Activated T-cell treated with anti-CD3 and anti-CD28 coated beads for 1 hour (primary cell): ENCODE measurements around the gene RNLS.

ENCODE experiments used
- DNase-seq: peaks from one replicate; pipeline ENCODE4 v3.0.0-alpha.2; 2020; ENCODE audit warnings: low read depth

RNLS gene

GRCh38 chr10:88232029-88232895, 350.9 kb downstream of the RNLS start:
- DNase-seq, result no peak

DNA sequence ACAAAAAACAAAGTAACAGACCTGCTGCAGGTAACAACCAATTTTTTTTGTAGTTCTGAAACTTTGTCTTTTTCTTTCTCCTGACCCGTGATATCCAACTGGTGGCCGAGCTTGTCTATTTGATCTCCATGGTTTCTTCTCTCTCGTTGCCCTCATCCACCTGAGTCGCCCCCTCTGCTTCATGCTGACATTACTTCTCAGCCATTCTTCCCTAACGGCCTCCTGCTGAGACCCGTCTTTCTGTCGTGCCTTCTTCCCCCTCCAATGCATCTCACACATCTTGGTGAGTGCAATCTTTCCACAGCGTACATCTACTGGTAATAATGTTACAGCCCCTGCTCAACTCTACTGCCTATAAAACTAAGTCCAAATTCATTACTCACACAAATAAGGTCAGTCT, 352.9 kb downstream of the RNLS start:
- DNase-seq, result no peak

- DNase-seq, result no peak
These were observed 355.0 kb downstream of the RNLS start for GRCh38 chr10:88228130-88228529.

GRCh38 chr10:88227342-88228018, 355.6 kb downstream of the RNLS start:
- DNase-seq, result no peak

DNA sequence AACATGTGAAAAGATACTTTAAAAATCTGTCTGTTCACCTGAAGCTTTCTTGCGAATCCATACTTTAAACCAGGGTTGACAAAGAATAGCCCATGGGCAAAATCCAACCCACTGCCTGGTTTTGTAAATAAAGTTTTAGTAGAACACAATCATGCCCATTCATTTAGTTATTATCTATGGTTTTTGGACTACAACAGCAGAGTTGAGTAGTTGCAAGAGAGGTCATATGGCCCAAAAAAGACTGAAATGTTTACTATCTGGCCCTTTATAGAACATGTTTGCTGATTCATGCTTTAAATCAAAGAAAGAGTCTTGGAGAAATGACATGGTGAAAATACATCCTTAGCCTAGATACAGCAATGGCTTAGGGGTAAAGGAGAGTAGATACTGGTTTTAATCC, 356.2 kb downstream of the RNLS start:
- no peak for DNase-seq

DNA sequence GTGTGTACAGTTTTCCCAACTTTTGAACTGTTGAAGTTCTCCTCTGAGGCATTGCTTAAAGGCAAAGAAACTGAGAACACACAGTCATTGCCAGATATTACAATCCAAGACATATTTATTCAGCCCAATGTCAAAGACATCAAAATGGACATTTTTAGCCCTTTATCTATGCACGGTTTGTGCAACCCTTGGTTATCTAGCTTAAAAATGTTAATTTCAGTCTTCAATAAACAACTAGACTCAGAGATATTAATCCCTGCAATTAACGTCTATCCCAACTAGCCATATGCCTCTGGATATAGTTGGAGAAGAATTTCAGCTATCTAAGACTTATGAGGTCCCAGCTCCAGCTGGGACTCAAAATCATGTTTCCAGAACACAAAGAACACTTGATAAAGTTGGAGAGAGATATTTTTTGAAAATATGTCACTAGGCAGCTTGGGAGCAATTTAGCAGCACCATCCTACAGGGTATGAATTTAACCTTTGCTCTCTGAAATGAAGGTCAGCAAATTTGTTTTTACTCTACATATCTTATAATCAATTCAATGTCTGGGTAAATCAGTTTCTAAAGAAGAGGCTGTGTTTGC, 357.0 kb downstream of the RNLS start:
- DNase-seq, result no peak
